Gastrocnemius medialis (tissue), 4 donors: Measurements from ENCODE around the gene MKLN1.

ENCODE experiments used
- CTCF ChIP-seq, 5 experiments: fragments of 450-650 bp in 3 of 5; fragments of 200-600 bp in 2 of 5; sonication (generic) in 2 of 5; IDR thresholded peaks in 4 of 5; conservative IDR thresholded peaks in 1 of 5; 1 replicate in 4 of 5; 2 replicates in 1 of 5; pipeline ENCODE4 v1.5.1; 2016 to 2019; ENCODE audit warnings: antibody characterized with exemption in 5 of 5, mild to moderate bottlenecking in 3 of 5, moderate library complexity in 3 of 5
- POLR2A ChIP-seq, 2 donors: fragments of 450-650 bp; IDR thresholded peaks; one replicate each; pipeline ENCODE4 v1.6.1; 2017; ENCODE audit warnings: antibody characterized with exemption in 2 of 2, mild to moderate bottlenecking in 2 of 2, moderate library complexity in 2 of 2

- peak in 4 of 5 experiments; percentile 21 to 52 (median 33) for TF ChIP-seq CTCF (IDR thresholded peaks at IDR 0.05 in 4 of 5, conservative IDR thresholded peaks at IDR 0.05 in 1 of 5)
- TF ChIP-seq POLR2A (IDR thresholded peaks at IDR 0.05), result no peak
These were observed 213.0 kb downstream of the MKLN1 start for GRCh38 chr7:131540491-131541162.
